GM12864 (cell line): ENCODE measurements around the gene SCAMP5.

Source experiments
- DNase-seq: peaks from one replicate; pipeline ENCODE4 v3.0.0-alpha.2; 2011; ENCODE audit warnings: low read depth
- H3K4me3 ChIP-seq: 2 replicates; pipeline ENCODE4 v1.5.1; 2011; ENCODE audit warnings: mild to moderate bottlenecking, low read depth, low read length, control low read depth
- CTCF ChIP-seq: IDR thresholded peaks from 2 replicates; pipeline ENCODE4 v1.5.1; 2011; ENCODE audit warnings: low read depth, mild to moderate bottlenecking, moderate library complexity, low read length, control low read depth, inconsistent platforms; ENCODE audit errors: missing control alignments

The SCAMP5 gene

GRCh38 chr15:74997543-74997942, 2.2 kb downstream of the SCAMP5 start:
- no peak for DNase-seq
- no peak for TF ChIP-seq CTCF
- H3K4me3 ChIP-seq: no peak overlapping the region

- TF ChIP-seq CTCF: no peak
- no peak overlapping the region for H3K4me3 ChIP-seq
- DNase-seq: no peak
These were observed 5.9 kb downstream of the SCAMP5 start for GRCh38 chr15:75001310-75001709.

DNA sequence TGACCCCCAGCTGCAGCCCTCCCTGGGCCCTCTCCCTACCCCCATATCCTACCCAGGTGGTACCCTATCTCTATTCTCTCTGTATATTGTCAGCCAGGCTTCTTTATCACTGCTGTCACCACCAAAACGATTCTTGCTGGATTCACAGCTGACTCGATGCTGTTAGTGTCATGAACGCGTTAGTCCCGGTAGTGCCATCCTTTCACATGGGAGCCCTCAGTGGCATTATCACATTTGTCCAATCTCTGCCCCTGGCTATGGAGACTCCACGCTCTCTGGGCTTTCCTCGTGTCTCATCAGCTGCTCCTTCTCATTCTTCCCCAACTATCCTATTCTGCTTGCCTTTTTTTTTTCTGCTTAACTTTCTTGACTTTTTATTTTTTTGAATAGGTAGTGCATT, 7.0 kb downstream of the SCAMP5 start:
- TF ChIP-seq CTCF: no peak
- no peak for DNase-seq
- no peak overlapping the region for H3K4me3 ChIP-seq

GRCh38 chr15:75007216-75007615, 11.9 kb downstream of the SCAMP5 start:
- peak; percentile 35 for DNase-seq
- no peak for TF ChIP-seq CTCF
- H3K4me3 ChIP-seq: peak overlapping the region; percentile 65

GRCh38 chr15:75008221-75008625, 12.9 kb downstream of the SCAMP5 start:
- DNase-seq: peak; percentile 64
- TF ChIP-seq CTCF: no peak
- peak overlapping the region; percentile 47 for H3K4me3 ChIP-seq

GRCh38 chr15:75008629-75009326, 13.4 kb downstream of the SCAMP5 start:
- H3K4me3 ChIP-seq: peak overlapping the region; percentile 47
- TF ChIP-seq CTCF: no peak
- peak; percentile 87 for DNase-seq

GRCh38 chr15:75016431-75016830, 21.1 kb downstream of the SCAMP5 start:
- DNase-seq: no peak

More at GRCh38 chr15:75016431-75016830, 21.1 kb downstream of the SCAMP5 start:
- H3K4me3 ChIP-seq: no peak overlapping the region
- TF ChIP-seq CTCF: no peak
